ENCODE results near the gene SIMC1.
"Not testable (repeated sequence)": the region's sequence is repeated elsewhere in the genome, so short reads cannot be mapped to it uniquely, and the experiment has no call there.

SIMC1 gene

DNA sequence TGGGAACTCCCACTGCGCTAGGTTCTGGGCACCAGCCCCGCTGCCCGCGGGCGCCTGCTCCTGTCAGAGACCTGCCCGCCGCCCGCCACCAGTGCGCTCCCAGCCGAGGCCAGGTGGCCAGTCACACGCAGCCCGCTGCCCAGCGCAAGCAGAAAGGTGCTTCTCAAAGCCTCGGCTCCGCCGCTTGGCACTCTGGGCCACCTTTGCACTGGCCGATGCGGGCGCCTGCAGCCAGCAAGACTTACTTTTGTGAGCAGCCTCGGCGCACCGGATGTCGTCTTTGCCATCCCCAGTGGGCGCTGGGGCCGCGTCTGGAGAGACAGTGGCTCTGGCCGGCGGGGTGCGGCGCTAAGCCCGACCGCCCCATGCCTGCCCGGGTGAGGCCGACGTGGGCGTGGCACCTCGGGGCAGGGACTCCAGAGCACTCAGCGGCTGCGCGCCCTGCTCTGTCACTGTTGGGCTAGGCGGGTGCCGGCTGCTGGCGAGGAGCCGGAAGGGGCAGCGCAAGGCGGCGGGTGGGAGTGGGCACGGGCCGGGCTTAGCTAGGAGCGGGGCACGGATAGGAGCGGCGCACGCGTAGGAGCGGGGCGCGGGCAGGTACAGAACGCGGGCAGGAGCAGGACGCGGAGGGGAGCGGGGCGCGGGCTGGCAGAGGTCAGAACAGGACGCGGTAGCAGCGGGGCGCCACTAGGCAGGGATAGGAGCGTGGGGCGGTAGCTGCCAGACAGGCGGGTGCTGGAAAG, 39.1 kb upstream of the SIMC1 start:
- intact Hi-C loops (cut with micrococcal nuclease); H3K4me1 Mint-ChIP-seq (ENCODE audit: low read depth); H3K4me3 Mint-ChIP-seq; H3K27ac Mint-ChIP-seq; H3K36me3 Mint-ChIP-seq (ENCODE audit: low read depth); H3K9me3 Mint-ChIP-seq: not testable (repeated sequence)
- H3K27me3 Mint-ChIP-seq = peaks cover 56% of the 10 kb centered on the region

DNA sequence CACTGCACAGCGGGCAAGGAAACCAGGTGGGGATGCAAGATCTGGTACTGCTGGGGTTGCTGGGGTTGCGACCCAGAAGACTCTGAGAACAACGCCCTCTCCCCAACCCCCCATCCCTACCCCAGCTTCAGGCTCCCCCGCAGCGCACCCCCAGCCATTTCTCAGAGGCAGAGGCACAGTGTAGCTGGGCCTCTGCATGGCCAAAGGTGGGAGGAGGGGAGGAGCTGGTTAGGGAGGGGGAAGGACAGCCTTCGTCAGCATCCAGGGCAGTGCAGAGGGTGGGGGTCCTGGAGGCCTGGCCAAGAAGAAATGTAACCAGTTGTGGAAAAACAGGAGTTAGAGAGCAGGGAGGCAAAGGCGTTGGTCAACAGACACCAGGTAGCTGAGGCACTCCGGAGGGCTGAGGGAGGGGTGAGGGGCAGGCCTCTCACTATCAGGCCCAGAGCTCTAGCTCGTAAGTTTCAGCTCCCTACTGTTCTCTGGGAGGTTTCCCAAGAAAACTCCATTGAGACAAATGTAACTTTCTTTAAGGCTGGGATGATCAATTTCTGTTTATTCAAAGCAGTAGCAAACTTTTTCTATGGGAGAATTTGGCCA, 38.3 kb upstream of the SIMC1 start:
- H3K27ac Mint-ChIP-seq; H3K4me1 Mint-ChIP-seq (ENCODE audit: low read depth); H3K4me3 Mint-ChIP-seq; H3K9me3 Mint-ChIP-seq; H3K36me3 Mint-ChIP-seq (ENCODE audit: low read depth); intact Hi-C loops (cut with micrococcal nuclease): not testable (repeated sequence)
- H3K27me3 Mint-ChIP-seq = peaks cover 54% of the 10 kb centered on the region

DNA sequence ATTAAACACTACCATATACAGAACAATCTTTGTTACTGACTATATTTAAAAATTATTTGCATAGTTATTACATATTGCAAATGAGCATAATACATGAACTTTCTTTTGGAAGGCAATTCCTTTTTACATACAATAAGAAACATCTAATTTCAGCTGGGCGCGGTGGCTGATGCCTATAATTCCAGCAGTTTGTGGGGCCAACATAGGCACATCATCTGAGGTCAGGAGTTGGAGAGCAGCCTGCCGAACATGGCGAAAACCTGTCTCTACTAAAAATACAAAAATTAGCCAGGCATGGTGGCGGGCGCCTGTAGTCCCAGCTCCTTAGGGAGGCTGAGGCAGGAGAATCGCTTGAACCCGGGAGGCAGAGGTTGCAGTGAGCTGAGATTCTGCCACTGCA, 36.4 kb upstream of the SIMC1 start:
- intact Hi-C loops (cut with micrococcal nuclease) = no loop called here
- H3K36me3 Mint-ChIP-seq (ENCODE audit: low read depth) = no peaks in the 10 kb centered on the region
- H3K4me1 Mint-ChIP-seq (ENCODE audit: low read depth) = no peaks in the 10 kb centered on the region
- H3K4me3 Mint-ChIP-seq = no peak overlapping the region
- no peak overlapping the region for H3K27ac Mint-ChIP-seq
- H3K9me3 Mint-ChIP-seq = no peaks in the 10 kb centered on the region
- peaks cover 46% of the 10 kb centered on the region for H3K27me3 Mint-ChIP-seq

DNA sequence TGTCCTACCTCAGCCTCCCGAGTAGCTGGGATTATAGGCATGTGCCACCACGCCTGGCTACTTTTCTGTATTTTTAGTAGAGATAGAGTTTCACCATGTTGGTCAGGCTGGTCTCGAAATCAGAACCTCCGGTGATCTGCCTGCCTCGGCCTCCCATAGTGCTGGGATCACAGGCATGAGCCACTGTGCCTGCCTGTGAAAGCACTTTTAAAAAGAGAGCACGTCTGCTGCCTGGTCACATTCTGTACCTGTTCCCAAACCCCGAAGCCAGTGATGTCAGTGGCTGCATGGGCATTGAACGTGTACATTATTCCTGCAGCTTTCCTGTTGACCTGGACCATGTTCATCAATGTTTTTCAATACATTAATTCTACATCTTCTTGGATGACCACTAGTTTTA, 35.1 kb upstream of the SIMC1 start:
- no peak overlapping the region for H3K4me3 Mint-ChIP-seq
- no peaks in the 10 kb centered on the region for H3K36me3 Mint-ChIP-seq (ENCODE audit: low read depth)
- H3K27ac Mint-ChIP-seq = no peak overlapping the region
- no peaks in the 10 kb centered on the region for H3K4me1 Mint-ChIP-seq (ENCODE audit: low read depth)
- H3K27me3 Mint-ChIP-seq = peaks cover 34% of the 10 kb centered on the region
- no peaks in the 10 kb centered on the region for H3K9me3 Mint-ChIP-seq
- intact Hi-C loops (cut with micrococcal nuclease) = no loop called here

DNA sequence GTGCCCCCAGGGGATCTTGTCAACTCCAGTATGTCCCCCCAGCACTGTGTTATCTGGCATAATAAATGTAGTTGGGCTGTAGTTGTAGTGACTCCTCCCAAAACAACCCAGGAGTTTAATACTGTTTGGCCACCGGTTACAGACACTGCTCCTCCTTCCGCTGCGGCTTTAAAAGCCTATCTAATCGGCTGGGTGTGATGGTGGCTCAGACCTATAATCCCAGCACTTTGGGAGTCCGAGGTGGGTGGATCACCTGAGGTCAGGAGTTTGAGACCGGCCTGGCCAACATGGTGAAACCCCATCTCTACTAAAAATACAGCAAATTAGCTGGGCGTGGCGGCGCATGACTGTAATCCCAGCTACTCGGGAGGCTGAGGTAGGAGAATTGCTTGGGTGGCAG, 34.7 kb upstream of the SIMC1 start:
- H3K9me3 Mint-ChIP-seq; intact Hi-C loops (cut with micrococcal nuclease); H3K36me3 Mint-ChIP-seq (ENCODE audit: low read depth); H3K27ac Mint-ChIP-seq; H3K4me1 Mint-ChIP-seq (ENCODE audit: low read depth); H3K4me3 Mint-ChIP-seq: not testable (repeated sequence)
- peaks cover 31% of the 10 kb centered on the region for H3K27me3 Mint-ChIP-seq

DNA sequence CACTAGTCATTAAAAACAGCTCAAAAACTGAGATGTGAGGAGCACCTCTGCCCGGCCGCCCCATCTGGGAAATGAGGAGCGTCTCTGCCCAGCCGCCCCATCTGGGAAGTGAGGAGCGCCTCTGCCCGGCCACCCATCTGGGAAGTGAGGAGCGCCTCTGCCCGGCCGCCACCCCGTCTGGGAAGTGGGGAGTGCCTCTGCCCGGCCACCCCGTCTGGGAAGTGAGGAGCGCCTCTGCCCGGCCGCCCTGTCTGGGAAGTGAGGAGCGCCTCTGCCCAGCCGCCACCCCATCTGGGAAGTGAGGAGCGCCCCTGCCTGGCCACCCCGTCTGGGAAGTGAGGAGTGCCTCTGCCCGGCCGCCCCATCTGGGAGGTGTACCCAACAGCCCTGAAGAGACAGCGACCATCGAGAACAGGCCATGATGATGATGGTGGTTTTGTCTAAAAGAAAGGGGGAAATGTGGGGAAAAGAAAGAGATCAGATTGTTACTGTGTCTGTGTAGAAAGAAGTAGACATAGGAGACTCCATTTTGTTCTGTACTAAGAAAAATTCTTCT, 23.7 kb upstream of the SIMC1 start:
- H3K36me3 Mint-ChIP-seq (ENCODE audit: low read depth) = not testable (repeated sequence)

DNA sequence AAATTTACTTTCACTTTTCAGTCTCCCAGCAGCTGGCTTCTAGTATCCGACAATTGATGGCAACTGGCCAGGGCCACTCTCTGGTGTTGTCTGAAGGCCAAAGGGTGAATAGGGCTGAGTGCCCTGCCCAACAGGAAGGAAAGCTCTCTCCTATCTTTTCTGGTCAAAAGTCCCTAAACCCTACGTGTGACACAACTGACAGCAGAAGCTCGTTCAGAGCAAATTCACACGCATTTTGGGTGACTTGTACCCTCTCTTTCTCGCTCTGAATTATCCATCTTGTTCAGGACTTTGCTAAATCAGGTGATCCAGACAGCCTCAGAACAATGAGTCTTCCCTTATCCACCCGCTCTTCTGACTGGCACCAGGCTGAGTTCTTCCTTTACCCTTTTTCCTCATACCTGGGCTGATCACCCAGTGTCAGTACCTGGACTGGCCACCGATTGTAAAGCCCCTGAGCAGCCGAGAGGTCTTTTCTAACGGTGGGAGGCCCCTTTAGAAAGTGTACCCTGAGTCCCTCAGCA, 21.8 kb upstream of the SIMC1 start:
- H3K4me3 Mint-ChIP-seq; H3K9me3 Mint-ChIP-seq; H3K36me3 Mint-ChIP-seq (ENCODE audit: low read depth); H3K4me1 Mint-ChIP-seq (ENCODE audit: low read depth); intact Hi-C loops (cut with micrococcal nuclease); H3K27ac Mint-ChIP-seq: not testable (repeated sequence)
- peaks cover 22% of the 10 kb centered on the region for H3K27me3 Mint-ChIP-seq

More for the DNA sequence above, 23.7 kb upstream of the SIMC1 start:
- peaks cover 24% of the 10 kb centered on the region for H3K27me3 Mint-ChIP-seq
- H3K9me3 Mint-ChIP-seq; H3K4me3 Mint-ChIP-seq; H3K4me1 Mint-ChIP-seq (ENCODE audit: low read depth); intact Hi-C loops (cut with micrococcal nuclease); H3K27ac Mint-ChIP-seq: not testable (repeated sequence)

DNA sequence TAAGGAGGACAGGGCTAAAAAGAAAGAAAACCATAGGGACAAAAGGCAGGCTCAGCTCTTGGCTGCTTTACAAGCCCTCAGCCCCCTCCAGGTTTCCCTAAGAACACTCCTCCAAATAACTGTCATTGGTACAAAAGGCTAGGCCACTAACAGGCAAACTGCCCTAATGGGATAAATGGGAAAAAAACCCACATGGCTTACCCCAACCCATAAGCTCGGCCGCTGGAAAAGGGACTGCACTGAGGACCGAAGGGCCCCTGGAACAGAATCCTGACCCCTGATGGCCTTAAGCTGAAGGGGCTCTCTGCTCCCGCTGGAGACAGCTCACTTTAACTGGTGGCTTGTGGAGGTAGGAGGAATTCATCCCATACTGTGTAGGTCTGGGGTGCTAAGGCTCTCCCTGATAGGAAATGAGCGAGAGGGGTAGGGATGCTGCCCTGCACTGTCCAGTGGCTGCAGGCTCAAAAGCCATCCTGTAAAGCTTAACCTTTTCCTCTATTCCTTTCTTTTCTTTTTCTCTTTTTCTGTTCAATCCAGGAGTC, 21.0 kb upstream of the SIMC1 start:
- H3K9me3 Mint-ChIP-seq; H3K4me3 Mint-ChIP-seq; intact Hi-C loops (cut with micrococcal nuclease); H3K36me3 Mint-ChIP-seq (ENCODE audit: low read depth); H3K27ac Mint-ChIP-seq; H3K4me1 Mint-ChIP-seq (ENCODE audit: low read depth): not testable (repeated sequence)
- H3K27me3 Mint-ChIP-seq = peaks cover 21% of the 10 kb centered on the region

DNA sequence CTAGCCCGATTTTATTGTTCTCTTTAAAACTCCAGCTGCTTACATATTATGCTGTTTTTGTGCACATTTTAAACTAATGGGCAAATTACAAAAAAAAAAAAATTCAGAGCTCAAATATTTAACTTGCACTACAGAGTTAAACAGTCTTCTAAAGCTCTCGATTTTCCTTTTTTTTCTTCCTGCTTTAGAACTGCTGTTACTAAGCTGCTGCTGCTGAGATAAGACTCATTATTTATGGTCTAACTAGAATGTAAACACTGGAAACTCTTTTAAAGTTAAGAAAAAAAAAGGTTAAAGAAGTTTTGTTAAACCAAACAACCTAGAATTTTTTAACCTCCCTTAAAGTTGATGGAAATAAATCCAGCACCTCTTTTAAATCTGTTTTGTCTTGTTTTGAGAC, 20.5 kb upstream of the SIMC1 start:
- H3K4me1 Mint-ChIP-seq (ENCODE audit: low read depth); H3K27ac Mint-ChIP-seq; H3K36me3 Mint-ChIP-seq (ENCODE audit: low read depth); intact Hi-C loops (cut with micrococcal nuclease); H3K9me3 Mint-ChIP-seq; H3K4me3 Mint-ChIP-seq: not testable (repeated sequence)
- H3K27me3 Mint-ChIP-seq = peaks cover 21% of the 10 kb centered on the region

DNA sequence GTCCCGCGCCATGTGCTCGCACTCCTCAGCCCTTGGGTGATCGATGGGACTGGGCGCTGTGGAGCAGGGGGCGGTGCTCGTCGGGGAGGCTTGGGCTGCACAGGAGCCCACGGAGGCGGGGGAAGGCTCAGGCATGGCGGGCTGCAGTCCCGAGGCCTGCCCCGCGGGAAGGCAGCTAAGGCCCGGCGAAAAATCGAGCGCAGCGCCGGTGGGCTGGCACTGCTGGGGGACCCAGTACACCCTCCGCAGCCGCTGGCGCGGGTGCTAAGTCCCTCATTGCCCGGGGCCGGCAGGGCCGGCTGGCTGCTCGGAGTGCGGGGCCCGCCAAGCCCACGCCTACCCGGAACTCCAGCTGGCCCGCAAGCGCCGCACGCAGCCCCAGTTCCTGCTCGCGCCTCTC, 16.2 kb upstream of the SIMC1 start:
- H3K36me3 Mint-ChIP-seq (ENCODE audit: low read depth); intact Hi-C loops (cut with micrococcal nuclease); H3K4me3 Mint-ChIP-seq; H3K9me3 Mint-ChIP-seq; H3K27ac Mint-ChIP-seq; H3K4me1 Mint-ChIP-seq (ENCODE audit: low read depth); H3K27me3 Mint-ChIP-seq: not testable (repeated sequence)

DNA sequence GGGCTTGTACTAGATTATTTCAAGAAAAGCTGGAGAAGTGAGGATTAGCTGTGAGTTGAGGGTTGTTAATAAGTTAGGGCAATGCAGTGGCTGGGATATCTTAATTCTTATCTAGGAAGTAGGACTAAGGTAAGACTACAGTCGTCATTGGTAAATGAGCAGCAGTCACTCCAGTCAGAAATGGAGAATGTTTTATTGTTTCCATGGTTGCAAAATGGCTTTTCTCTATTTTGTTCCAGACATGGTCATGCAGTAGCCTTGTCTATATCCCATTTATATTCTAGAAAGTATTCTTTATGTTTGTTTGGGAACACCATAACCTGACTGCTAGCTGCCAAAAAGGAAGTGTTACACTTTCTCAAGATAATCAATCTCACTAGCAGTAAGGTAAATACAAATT, 9.9 kb upstream of the SIMC1 start:
- H3K4me1 Mint-ChIP-seq (ENCODE audit: low read depth) = not testable (repeated sequence)

DNA sequence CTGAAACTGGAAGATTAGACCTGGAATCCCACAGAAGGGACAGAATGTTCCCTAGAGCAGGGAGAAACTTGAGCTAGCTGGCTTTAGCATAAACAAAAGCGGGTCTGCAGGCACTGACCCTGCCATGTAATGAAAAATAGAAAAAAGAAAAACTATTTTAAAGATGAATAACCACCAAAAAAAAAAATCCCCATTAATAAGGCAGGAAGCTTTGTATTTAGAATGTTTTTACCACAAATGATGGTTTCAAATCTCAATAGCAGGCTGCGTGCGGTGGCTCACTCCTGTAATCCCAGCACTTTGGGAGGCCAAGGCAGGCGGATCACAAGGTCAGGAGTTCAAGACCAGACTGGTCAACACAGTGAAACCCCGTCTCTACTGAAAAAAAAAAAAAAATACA, 5.0 kb upstream of the SIMC1 start:
- H3K36me3 Mint-ChIP-seq (ENCODE audit: low read depth); H3K9me3 Mint-ChIP-seq; H3K4me3 Mint-ChIP-seq; H3K27ac Mint-ChIP-seq; H3K27me3 Mint-ChIP-seq; intact Hi-C loops (cut with micrococcal nuclease); H3K4me1 Mint-ChIP-seq (ENCODE audit: low read depth): not testable (repeated sequence)

More for the DNA sequence above, 9.9 kb upstream of the SIMC1 start:
- H3K27ac Mint-ChIP-seq; intact Hi-C loops (cut with micrococcal nuclease); H3K4me3 Mint-ChIP-seq; H3K9me3 Mint-ChIP-seq; H3K27me3 Mint-ChIP-seq; H3K36me3 Mint-ChIP-seq (ENCODE audit: low read depth): not testable (repeated sequence)

DNA sequence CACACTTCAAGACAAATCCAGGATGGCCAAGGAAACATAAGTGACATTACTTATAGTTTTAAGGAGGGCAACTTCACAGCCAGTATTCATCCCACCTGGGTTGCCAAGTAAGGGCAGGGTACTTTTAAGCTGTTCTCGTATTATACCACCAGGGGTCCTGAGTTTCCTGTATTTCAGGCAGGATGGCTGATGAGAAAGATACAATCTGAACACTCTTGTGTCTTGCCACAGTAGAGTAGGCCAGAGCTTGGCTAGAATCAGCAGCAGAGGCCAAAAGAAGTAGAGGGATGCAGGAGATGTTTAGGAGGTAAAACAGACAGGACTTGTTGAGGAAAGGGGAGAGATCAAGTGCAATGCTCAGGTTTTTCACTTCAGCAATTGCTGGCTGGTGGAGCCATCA, 3.1 kb upstream of the SIMC1 start:
- H3K9me3 Mint-ChIP-seq; H3K27me3 Mint-ChIP-seq; H3K36me3 Mint-ChIP-seq (ENCODE audit: low read depth); H3K4me1 Mint-ChIP-seq (ENCODE audit: low read depth); H3K27ac Mint-ChIP-seq; intact Hi-C loops (cut with micrococcal nuclease); H3K4me3 Mint-ChIP-seq: not testable (repeated sequence)

DNA sequence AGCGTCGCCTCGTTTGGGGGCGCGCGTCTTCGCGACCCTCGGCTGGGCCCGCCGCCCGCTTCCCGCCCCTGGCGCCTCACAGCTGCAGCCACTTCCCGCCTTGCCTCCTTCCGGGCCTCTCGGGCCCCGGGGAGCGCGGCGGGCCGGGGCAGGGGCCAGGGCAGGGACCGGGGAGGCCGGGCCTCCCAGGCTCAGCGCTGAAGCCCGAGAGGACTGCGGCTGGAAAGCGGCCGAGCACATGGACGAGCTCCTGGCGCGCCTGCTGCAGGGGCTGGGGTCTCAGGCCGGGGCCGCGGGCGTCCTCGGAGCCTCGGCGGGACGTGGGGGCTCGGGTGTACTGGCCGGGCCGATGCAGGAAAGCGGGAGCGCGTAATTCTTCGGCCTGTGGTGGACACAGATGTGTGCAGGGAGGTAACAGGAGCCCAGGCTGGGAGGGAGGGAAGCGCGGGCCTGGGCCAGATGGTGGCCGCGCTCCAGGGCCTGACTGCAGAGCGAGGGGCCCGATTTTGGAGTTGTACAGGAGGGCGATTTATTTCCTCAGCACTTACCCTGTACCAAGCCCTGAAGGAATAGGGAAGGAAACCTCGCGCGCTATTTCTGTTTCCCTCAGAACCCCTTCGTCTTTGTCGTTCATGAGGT, 540 bp downstream of the SIMC1 start:
- intact Hi-C loops (cut with micrococcal nuclease); H3K27ac Mint-ChIP-seq; H3K9me3 Mint-ChIP-seq; H3K4me3 Mint-ChIP-seq; H3K36me3 Mint-ChIP-seq (ENCODE audit: low read depth); H3K27me3 Mint-ChIP-seq; H3K4me1 Mint-ChIP-seq (ENCODE audit: low read depth): not testable (repeated sequence)

Measured in dendritic cell treated with granulocyte-macrophage colony-stimulating factor and Interleukin-4, amounts not matched to agents 40 ng/mL and 50 ng/mL, for 4 days (primary cell).